NT2/D1 (cell line): ENCODE results near the gene LRRC10.

Experiments used
- DNase-seq: peaks from one replicate; pipeline ENCODE4 v3.0.0-alpha.2; 2011; ENCODE audit warnings: low read depth, low spot score
- H3K27me3 ChIP-seq: 2 replicates; pipeline ENCODE4 v1.6.0; 2011; ENCODE audit warnings: mild to moderate bottlenecking; ENCODE audit not compliant: insufficient read length, insufficient read depth
- H3K36me3 ChIP-seq: 2 replicates; pipeline ENCODE4 v1.6.1; 2011; ENCODE audit warnings: mild to moderate bottlenecking, low read length, mixed read lengths; ENCODE audit not compliant: insufficient read depth, insufficient read length
- H3K4me1 ChIP-seq: 2 replicates; pipeline ENCODE4 v1.5.1; 2011; ENCODE audit not compliant: insufficient read depth, insufficient read length
- H3K4me3 ChIP-seq: 2 replicates; pipeline ENCODE4 v1.5.1; 2011; ENCODE audit warnings: low read depth; ENCODE audit not compliant: insufficient read length
- H3K9ac ChIP-seq: 2 replicates; pipeline ENCODE4 v1.6.0; 2011; ENCODE audit warnings: low read depth; ENCODE audit not compliant: insufficient read length
- H3K9me3 ChIP-seq: 2 replicates; pipeline ENCODE4 v1.5.1; 2011; ENCODE audit warnings: mild to moderate bottlenecking, low read length; ENCODE audit not compliant: insufficient read depth
- SUZ12 ChIP-seq: IDR thresholded peaks from 2 replicates; pipeline ENCODE4 v1.6.1; 2011; ENCODE audit not compliant: insufficient read length, insufficient read depth; ENCODE audit errors: extremely low read depth
- YY1 ChIP-seq: IDR thresholded peaks from 2 replicates; pipeline ENCODE4 v1.6.1; 2011; ENCODE audit not compliant: insufficient read length, insufficient read depth
- ZNF274 ChIP-seq: IDR thresholded peaks from 2 replicates; pipeline ENCODE4 v1.6.1; 2011; ENCODE audit warnings: mild to moderate bottlenecking, low read depth, low read length

LRRC10 gene

DNA sequence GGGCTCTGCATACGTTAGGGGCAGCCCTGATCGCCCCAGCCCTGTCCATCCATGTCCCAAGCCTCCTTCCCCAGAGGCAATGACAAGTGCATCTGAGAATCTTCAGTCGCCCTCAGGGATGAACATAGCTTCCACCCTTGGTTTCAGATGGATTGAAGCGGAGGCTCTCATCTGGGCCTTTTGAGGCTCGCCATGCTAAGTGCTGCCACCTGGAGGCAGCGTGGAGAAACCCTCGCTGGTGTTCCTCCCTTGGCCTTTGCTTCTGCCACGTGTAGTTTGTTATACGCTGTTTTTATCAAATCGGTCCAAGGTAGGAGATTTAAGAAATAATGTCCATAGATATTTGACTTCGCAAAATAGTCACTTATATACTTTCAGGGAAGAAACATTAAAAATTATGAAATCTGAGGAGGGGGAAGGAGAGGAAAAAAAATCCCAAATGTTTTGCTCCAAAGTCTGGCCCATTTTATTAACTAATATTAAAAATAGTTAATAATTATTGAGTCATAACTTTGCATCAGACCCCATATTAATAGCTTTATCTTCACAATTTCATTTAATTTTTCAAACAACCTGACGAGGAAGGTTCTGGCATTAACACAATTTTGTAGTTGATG lies 28.8 kb upstream of the LRRC10 start:
- no peak overlapping the region for H3K9ac ChIP-seq
- H3K36me3 ChIP-seq = no peaks in the 10 kb centered on the region
- peak; percentile 64 for DNase-seq
- no peaks in the 10 kb centered on the region for H3K9me3 ChIP-seq
- H3K4me3 ChIP-seq = no peak overlapping the region
- TF ChIP-seq SUZ12 (no peak), YY1 (no peak), ZNF274 (no peak)
- H3K27me3 ChIP-seq = no peaks in the 10 kb centered on the region
- peaks cover 3% of the 10 kb centered on the region for H3K4me1 ChIP-seq

DNA sequence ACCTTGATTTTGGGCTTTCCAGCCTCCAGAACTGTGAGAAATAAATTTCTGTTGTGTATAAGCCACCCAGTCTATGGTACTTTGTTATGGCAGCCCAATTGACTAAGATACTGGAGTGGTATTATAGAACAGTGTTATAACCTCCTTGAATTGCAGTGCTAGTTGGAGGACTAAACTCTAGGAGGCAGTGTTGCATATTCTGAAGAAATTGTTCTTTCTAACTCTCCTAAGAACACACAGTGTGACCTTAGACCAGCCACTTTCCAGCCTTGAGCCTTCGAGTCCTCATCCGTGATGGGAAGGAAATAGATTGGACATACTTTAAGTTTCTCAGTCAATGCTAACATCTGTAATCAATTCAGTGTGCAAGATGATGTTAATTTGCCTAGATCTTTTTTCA lies 22.4 kb upstream of the LRRC10 start:
- H3K4me1 ChIP-seq = peaks cover 3% of the 10 kb centered on the region
- H3K4me3 ChIP-seq = no peak overlapping the region
- H3K27me3 ChIP-seq = no peaks in the 10 kb centered on the region
- no peak for TF ChIP-seq ZNF274
- no peak for TF ChIP-seq YY1
- no peak for TF ChIP-seq SUZ12
- DNase-seq = no peak
- no peaks in the 10 kb centered on the region for H3K9me3 ChIP-seq
- no peak overlapping the region for H3K9ac ChIP-seq
- no peaks in the 10 kb centered on the region for H3K36me3 ChIP-seq

DNA sequence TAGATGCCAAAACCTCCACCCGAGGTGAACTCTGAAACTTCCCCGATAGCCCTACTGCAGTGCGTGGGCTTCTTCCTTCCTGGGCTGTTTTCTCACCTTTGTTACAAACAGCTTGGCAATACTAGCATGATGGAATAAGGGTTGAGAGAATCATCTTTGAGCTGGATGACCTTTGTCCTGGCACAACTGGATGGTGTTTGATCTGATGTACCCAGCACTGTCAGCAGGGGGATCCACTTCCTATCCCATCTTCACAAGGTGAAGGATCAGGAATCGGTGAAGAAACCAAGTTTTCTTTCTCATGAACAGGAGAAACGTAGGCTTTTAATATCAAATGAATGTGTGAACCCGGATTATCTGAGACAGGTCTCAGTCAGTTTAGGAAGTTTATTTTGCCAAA lies 19.5 kb upstream of the LRRC10 start:
- no peaks in the 10 kb centered on the region for H3K4me1 ChIP-seq
- TF ChIP-seq ZNF274 = no peak
- TF ChIP-seq YY1 = no peak
- no peak for TF ChIP-seq SUZ12
- no peak overlapping the region for H3K4me3 ChIP-seq
- H3K9me3 ChIP-seq = no peaks in the 10 kb centered on the region
- no peak for DNase-seq
- H3K27me3 ChIP-seq = no peaks in the 10 kb centered on the region
- H3K9ac ChIP-seq = no peak overlapping the region
- no peaks in the 10 kb centered on the region for H3K36me3 ChIP-seq

DNA sequence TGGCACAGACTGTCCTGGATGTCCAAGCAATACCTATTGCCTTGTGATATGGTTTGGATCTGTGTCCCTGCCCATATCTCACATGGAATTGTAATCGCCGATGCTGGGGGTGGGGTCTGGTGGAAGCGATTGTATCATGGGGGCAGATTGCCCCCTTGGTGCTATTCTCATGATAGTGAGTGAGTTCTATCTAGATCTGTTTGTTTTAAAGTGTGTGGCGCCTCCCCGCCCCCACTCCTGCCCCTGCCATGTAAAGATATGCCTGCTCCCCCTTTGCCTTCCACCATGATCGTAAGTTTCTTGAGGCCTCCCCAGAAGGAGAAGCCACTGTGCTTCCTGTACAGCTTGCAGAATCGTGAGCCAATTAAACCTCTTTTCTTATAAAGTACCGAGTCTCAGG lies 16.8 kb upstream of the LRRC10 start:
- H3K4me3 ChIP-seq = no peak overlapping the region
- no peaks in the 10 kb centered on the region for H3K9me3 ChIP-seq
- no peaks in the 10 kb centered on the region for H3K4me1 ChIP-seq
- H3K27me3 ChIP-seq = no peaks in the 10 kb centered on the region
- H3K36me3 ChIP-seq = no peaks in the 10 kb centered on the region
- TF ChIP-seq ZNF274 = no peak
- TF ChIP-seq SUZ12 = no peak
- TF ChIP-seq YY1 = no peak
- H3K9ac ChIP-seq = no peak overlapping the region
- no peak for DNase-seq

GRCh38 chr12:69623970-69624369 lies 13.3 kb upstream of the LRRC10 start:
- no peak overlapping the region for H3K9ac ChIP-seq
- DNase-seq = no peak
- TF ChIP-seq YY1 (no peak), ZNF274 (no peak), SUZ12 (no peak)

GRCh38 chr12:69621551-69621950 lies 10.8 kb upstream of the LRRC10 start:
- no peaks in the 10 kb centered on the region for H3K36me3 ChIP-seq
- TF ChIP-seq ZNF274 = no peak
- no peak for TF ChIP-seq SUZ12
- no peak for TF ChIP-seq YY1

More at GRCh38 chr12:69623970-69624369, 13.3 kb upstream of the LRRC10 start:
- Histone ChIP-seq H3K9me3 (no peaks in the 10 kb centered on the region), H3K36me3 (no peaks in the 10 kb centered on the region), H3K4me1 (no peaks in the 10 kb centered on the region), H3K4me3 (no peak overlapping the region), H3K27me3 (no peaks in the 10 kb centered on the region)

GRCh38 chr12:69620921-69621320 lies 10.2 kb upstream of the LRRC10 start:
- no peak overlapping the region for H3K9ac ChIP-seq
- H3K27me3 ChIP-seq = no peaks in the 10 kb centered on the region
- no peak for DNase-seq
- no peaks in the 10 kb centered on the region for H3K9me3 ChIP-seq
- TF ChIP-seq SUZ12 (no peak), ZNF274 (no peak), YY1 (no peak)
- no peaks in the 10 kb centered on the region for H3K36me3 ChIP-seq
- no peak overlapping the region for H3K4me3 ChIP-seq
- H3K4me1 ChIP-seq = no peaks in the 10 kb centered on the region

More at GRCh38 chr12:69621551-69621950, 10.8 kb upstream of the LRRC10 start:
- Histone ChIP-seq H3K4me3 (no peak overlapping the region), H3K27me3 (no peaks in the 10 kb centered on the region), H3K4me1 (no peaks in the 10 kb centered on the region), H3K9me3 (no peaks in the 10 kb centered on the region), H3K9ac (no peak overlapping the region)
- no peak for DNase-seq

GRCh38 chr12:69620077-69620476 lies 9.4 kb upstream of the LRRC10 start:
- TF ChIP-seq ZNF274 = no peak
- no peak for TF ChIP-seq YY1
- no peak for TF ChIP-seq SUZ12
- H3K9ac ChIP-seq = no peak overlapping the region
- H3K27me3 ChIP-seq = no peaks in the 10 kb centered on the region
- no peak overlapping the region for H3K4me3 ChIP-seq
- H3K36me3 ChIP-seq = no peaks in the 10 kb centered on the region
- no peak for DNase-seq
- H3K9me3 ChIP-seq = no peaks in the 10 kb centered on the region
- H3K4me1 ChIP-seq = no peaks in the 10 kb centered on the region
